ENCODE data around the gene RAN. TPM values are rescaled to one million over a fixed set of nuclear protein-coding genes. Genes with fewer than 3 reads are reported as not detected.

RAN gene
- total and polyA plus RNA-seq, 7 donors: 160 to 509 (median 186) TPM

- Histone ChIP-seq H3K4me3 (no peak overlapping the region), H3K27me3 (no peaks in the 10 kb centered on the region), H3K9me3 (no peaks in the 10 kb centered on the region), H3K36me3 (peaks cover 20 to 49% (median 26%) of the 10 kb centered on the region in 4 donors), H3K4me1 (peaks cover 2 to 26% (median 19%) of the 10 kb centered on the region in 4 donors), H3K27ac (no peak overlapping the region)
- intact Hi-C loops (cut with DNase I): no loop called here
- whole genome bisulfite sequencing, 2 donors: 74 to 79% methylated on average over 3 of the region's 3 CpGs
- DNase-seq: peak; percentile 7
- TF ChIP-seq EP300 (IDR thresholded peaks at IDR 0.05): no peak
- TF ChIP-seq POLR2AphosphoS5 (IDR thresholded peaks at IDR 0.05): no peak
- no peak for TF ChIP-seq POLR2A (IDR thresholded peaks at IDR 0.05)
- no peak for TF ChIP-seq CTCF (IDR thresholded peaks at IDR 0.05)
These were observed 4.9 kb downstream of the RAN start for GRCh38 chr12:130876758-130877157.

DNA sequence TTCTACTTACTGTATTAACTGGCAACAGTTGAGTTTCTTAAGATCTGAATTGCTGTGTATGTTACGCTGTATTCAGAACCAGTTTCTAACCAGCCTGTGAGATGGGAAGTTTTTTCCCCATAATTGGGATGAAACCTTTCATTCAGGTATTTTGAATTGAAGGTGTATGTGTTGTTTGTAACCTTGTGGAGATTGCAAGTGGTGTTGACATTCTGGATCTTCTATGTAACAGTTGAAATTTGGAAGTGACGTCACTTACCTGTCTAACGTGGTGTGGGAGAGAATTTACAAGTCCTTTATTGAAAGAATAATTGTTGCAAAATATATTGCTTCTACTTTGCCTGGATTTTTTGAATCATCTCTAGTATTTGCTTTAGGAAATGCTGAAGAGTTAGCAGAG lies 5.5 kb downstream of the RAN start:
- Histone ChIP-seq H3K4me1 (peaks cover 2 to 26% (median 19%) of the 10 kb centered on the region in 4 donors), H3K9me3 (no peaks in the 10 kb centered on the region), H3K27me3 (no peaks in the 10 kb centered on the region), H3K36me3 (peaks cover 20 to 49% (median 26%) of the 10 kb centered on the region in 4 donors), H3K27ac (no peak overlapping the region), H3K4me3 (no peak overlapping the region)
- 71 to 85% methylated on average over 3 of the region's 3 CpGs for WGBS, 2 donors
- intact Hi-C loops (cut with DNase I): no loop called here
- TF ChIP-seq POLR2A (IDR thresholded peaks at IDR 0.05) (no peak), POLR2AphosphoS5 (IDR thresholded peaks at IDR 0.05) (no peak), CTCF (IDR thresholded peaks at IDR 0.05) (no peak), EP300 (IDR thresholded peaks at IDR 0.05) (no peak)
- no peak for DNase-seq

GRCh38 chr12:130878193-130879185 lies 6.6 kb downstream of the RAN start:
- H3K36me3 ChIP-seq: peaks cover 20 to 48% (median 26%) of the 10 kb centered on the region in 4 donors
- H3K4me3 ChIP-seq: no peak overlapping the region
- H3K27me3 ChIP-seq: no peaks in the 10 kb centered on the region
- H3K9me3 ChIP-seq: no peaks in the 10 kb centered on the region
- H3K4me1 ChIP-seq: peaks cover 0 to 15% (median 8%) of the 10 kb centered on the region in 4 donors
- peak; percentile 11 for DNase-seq
- no peak for TF ChIP-seq POLR2A (IDR thresholded peaks at IDR 0.05)
- no peak for TF ChIP-seq POLR2AphosphoS5 (IDR thresholded peaks at IDR 0.05)
- TF ChIP-seq EP300 (IDR thresholded peaks at IDR 0.05): no peak
- no peak for TF ChIP-seq CTCF (IDR thresholded peaks at IDR 0.05)
- H3K27ac ChIP-seq: no peak overlapping the region
- WGBS, 2 donors: 49 to 71% methylated on average over 24 of the region's 24 CpGs
- intact Hi-C loops (cut with DNase I): no loop called here

DNA sequence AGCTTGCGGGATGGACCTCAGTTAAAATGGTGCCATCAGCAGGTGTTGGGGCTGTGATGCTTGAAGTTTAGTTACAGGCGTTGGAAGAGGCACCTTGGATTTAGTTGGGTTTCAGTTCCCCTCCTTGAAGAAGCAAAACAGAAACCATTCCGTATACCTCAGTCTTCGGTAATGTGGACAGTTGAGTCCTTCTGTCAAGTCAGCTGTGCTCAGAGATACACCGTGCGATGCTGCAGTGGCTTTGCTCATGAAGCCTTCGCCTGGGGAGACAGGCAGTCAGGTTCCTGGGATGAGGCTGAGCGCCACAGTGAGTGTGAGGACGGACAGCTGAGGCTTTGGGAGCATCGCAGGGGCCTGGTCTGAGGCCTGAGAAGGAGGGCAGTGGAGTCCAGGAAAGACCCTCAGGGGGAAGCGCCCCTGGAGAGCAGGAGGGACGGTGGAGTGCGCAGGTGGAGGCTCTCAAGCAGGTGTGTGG lies 7.4 kb downstream of the RAN start:
- intact Hi-C loops (cut with DNase I): no loop called here

More for the DNA sequence above, 7.4 kb downstream of the RAN start:
- no peak overlapping the region for H3K4me3 ChIP-seq
- TF ChIP-seq EP300 (IDR thresholded peaks at IDR 0.05) (no peak), POLR2AphosphoS5 (IDR thresholded peaks at IDR 0.05) (no peak), CTCF (IDR thresholded peaks at IDR 0.05) (no peak), POLR2A (IDR thresholded peaks at IDR 0.05) (no peak)
- 75 to 90% methylated on average over 13 of the region's 13 CpGs for WGBS, 2 donors
- H3K9me3 ChIP-seq: no peaks in the 10 kb centered on the region
- H3K4me1 ChIP-seq: peaks cover 0 to 8% (median 1%) of the 10 kb centered on the region in 4 donors
- no peaks in the 10 kb centered on the region for H3K27me3 ChIP-seq
- H3K27ac ChIP-seq: no peak overlapping the region
- peaks cover 20 to 41% (median 24%) of the 10 kb centered on the region in 4 donors for H3K36me3 ChIP-seq
- DNase-seq: peak; percentile 61

Measured in sigmoid colon (tissue), 7 donors.